ENCODE data around the gene SAG. TPM values are rescaled to one million over a fixed set of nuclear protein-coding genes. Genes with fewer than 3 reads are reported as not detected.

SAG gene
- total RNA-seq, 2 experiments from 2014 or later, result 0.32 TPM; not detected in 1

GRCh38 chr2:233361297-233361696 is 53.7 kb downstream of the SAG start:
- H3K9me3 ChIP-seq (ENCODE audit: low read length), result peaks cover 24% of the 10 kb centered on the region; the same call in 1 of the 2 replicates
- peaks cover 15% of the 10 kb centered on the region; the same call in 1 of the 2 replicates for H4K20me1 ChIP-seq (ENCODE audit: insufficient read depth, low read length)
- H3K4me2 ChIP-seq (ENCODE audit: low read length), result no peak overlapping the region
- H2AFZ ChIP-seq (ENCODE audit: low read length), result no peak overlapping the region
- ChIA-PET CTCF (ENCODE audit: unreplicated experiment) (interaction anchor here (1.6 kb wide), 1 partner anchor 12 kb away, joined by 3 read pairs; no protein-coding TSS in a partner anchor), POLR2A (interaction anchor here (0.8 to 1.9 kb wide), 4 partner anchors 11 to 24 kb away, joined by 3 to 10 read pairs (median 4); no protein-coding TSS in a partner anchor)
- no peak for DNase-seq (ENCODE audit: low spot score)
- peaks cover 88% of the 10 kb centered on the region for H3K36me3 ChIP-seq (ENCODE audit: insufficient read depth, low read length)
- H3K27ac ChIP-seq (ENCODE audit: low read depth, low read length, poor library complexity, severe bottlenecking), result no peak overlapping the region
- H3K4me3 ChIP-seq (ENCODE audit: low read depth, low read length, poor library complexity, severe bottlenecking), result no peak overlapping the region
- BruUV-seq (replicated peaks), result no TSS peak
- H3K4me1 ChIP-seq (ENCODE audit: insufficient read depth, low read length, poor library complexity, severe bottlenecking), result peaks cover 93% of the 10 kb centered on the region
- H3K79me2 ChIP-seq (ENCODE audit: insufficient read depth, low read depth, low read length), result peaks cover 93% of the 10 kb centered on the region
- TF ChIP-seq CTCF (conservative IDR thresholded peaks at IDR 0.05; ENCODE audit: low read length), result no peak
- no peak for TF ChIP-seq EZH2phosphoT487 (IDR thresholded peaks at IDR 0.05; ENCODE audit: borderline replicate concordance, low read depth, low read length)
- intact Hi-C loops (cut with micrococcal nuclease; ENCODE audit: unreplicated experiment), result no loop called here
- no peaks in the 10 kb centered on the region for H3K9me2 ChIP-seq (ENCODE audit: insufficient read depth, low read length)

GRCh38 chr2:233362742-233363141 is 55.1 kb downstream of the SAG start:
- peak overlapping the region; percentile 90 for H3K27ac ChIP-seq (ENCODE audit: low read depth, low read length, poor library complexity, severe bottlenecking)
- H3K9me3 ChIP-seq (ENCODE audit: low read length), result peaks cover 24% of the 10 kb centered on the region; the same call in 1 of the 2 replicates
- peaks cover 87% of the 10 kb centered on the region for H3K36me3 ChIP-seq (ENCODE audit: insufficient read depth, low read length)
- H2AFZ ChIP-seq (ENCODE audit: low read length), result no peak overlapping the region
- no peaks in the 10 kb centered on the region for H3K9me2 ChIP-seq (ENCODE audit: insufficient read depth, low read length)
- DNase-seq (ENCODE audit: low spot score), result no peak
- TF ChIP-seq EZH2phosphoT487 (IDR thresholded peaks at IDR 0.05; ENCODE audit: borderline replicate concordance, low read depth, low read length) (no peak), CTCF (conservative IDR thresholded peaks at IDR 0.05; ENCODE audit: low read length) (no peak)
- H3K4me2 ChIP-seq (ENCODE audit: low read length), result 0 out of 2 replicates have a peak overlapping the region, but pooled peaks have one; percentile 9
- intact Hi-C loops (cut with micrococcal nuclease; ENCODE audit: unreplicated experiment), result no loop called here
- peaks cover 89% of the 10 kb centered on the region for H3K4me1 ChIP-seq (ENCODE audit: insufficient read depth, low read length, poor library complexity, severe bottlenecking)
- peaks cover 6% of the 10 kb centered on the region; the same call in 1 of the 2 replicates for H4K20me1 ChIP-seq (ENCODE audit: insufficient read depth, low read length)
- peaks cover 92% of the 10 kb centered on the region for H3K79me2 ChIP-seq (ENCODE audit: insufficient read depth, low read depth, low read length)
- ChIA-PET POLR2A (interaction anchor here (0.9 to 3.5 kb wide), 4 partner anchors 10 to 59 kb away, joined by 4 to 14 read pairs (median 8); no protein-coding TSS in a partner anchor), CTCF (ENCODE audit: unreplicated experiment) (interaction anchor here (1.5 kb wide), 1 partner anchor 9 kb away, joined by 3 read pairs; no protein-coding TSS in a partner anchor)
- no TSS peak for BruUV-seq (replicated peaks)
- no peak overlapping the region for H3K4me3 ChIP-seq (ENCODE audit: low read depth, low read length, poor library complexity, severe bottlenecking)

- ChIA-PET POLR2A (interaction anchor here (0.5 to 3.5 kb wide), 6 partner anchors 9 to 595 kb away, joined by 3 to 14 read pairs (median 4); no protein-coding TSS in a partner anchor), CTCF (ENCODE audit: unreplicated experiment) (interaction anchor here (1.5 kb wide), 1 partner anchor 10 kb away, joined by 3 read pairs; no protein-coding TSS in a partner anchor)
- Histone ChIP-seq H3K9me2 (ENCODE audit: insufficient read depth, low read length) (no peaks in the 10 kb centered on the region), H3K4me1 (ENCODE audit: insufficient read depth, low read length, poor library complexity, severe bottlenecking) (peaks cover 89% of the 10 kb centered on the region), H3K79me2 (ENCODE audit: insufficient read depth, low read depth, low read length) (peaks cover 92% of the 10 kb centered on the region), H3K4me3 (ENCODE audit: low read depth, low read length, poor library complexity, severe bottlenecking) (peak overlapping the region; percentile 36), H3K27ac (ENCODE audit: low read depth, low read length, poor library complexity, severe bottlenecking) (peak overlapping the region; percentile 90), H4K20me1 (ENCODE audit: insufficient read depth, low read length) (peaks cover 3% of the 10 kb centered on the region; the same call in 1 of the 2 replicates), H2AFZ (ENCODE audit: low read length) (no peak overlapping the region), H3K36me3 (ENCODE audit: insufficient read depth, low read length) (peaks cover 87% of the 10 kb centered on the region), H3K9me3 (ENCODE audit: low read length) (peaks cover 24% of the 10 kb centered on the region; the same call in 1 of the 2 replicates), H3K4me2 (ENCODE audit: low read length) (peak overlapping the region; percentile 31)
- no peak for TF ChIP-seq CTCF (conservative IDR thresholded peaks at IDR 0.05; ENCODE audit: low read length)
- no peak for TF ChIP-seq EZH2phosphoT487 (IDR thresholded peaks at IDR 0.05; ENCODE audit: borderline replicate concordance, low read depth, low read length)
- intact Hi-C loops (cut with micrococcal nuclease; ENCODE audit: unreplicated experiment), result no loop called here
- DNase-seq (ENCODE audit: low spot score), result peak; percentile 54
- BruUV-seq (replicated peaks), result no TSS peak
These were observed 56.2 kb downstream of the SAG start for GRCh38 chr2:233363744-233364235.

Measured in OCI-LY7 (cell line).